Measurements from ENCODE around the gene DLEC1.

DLEC1 gene

DNA sequence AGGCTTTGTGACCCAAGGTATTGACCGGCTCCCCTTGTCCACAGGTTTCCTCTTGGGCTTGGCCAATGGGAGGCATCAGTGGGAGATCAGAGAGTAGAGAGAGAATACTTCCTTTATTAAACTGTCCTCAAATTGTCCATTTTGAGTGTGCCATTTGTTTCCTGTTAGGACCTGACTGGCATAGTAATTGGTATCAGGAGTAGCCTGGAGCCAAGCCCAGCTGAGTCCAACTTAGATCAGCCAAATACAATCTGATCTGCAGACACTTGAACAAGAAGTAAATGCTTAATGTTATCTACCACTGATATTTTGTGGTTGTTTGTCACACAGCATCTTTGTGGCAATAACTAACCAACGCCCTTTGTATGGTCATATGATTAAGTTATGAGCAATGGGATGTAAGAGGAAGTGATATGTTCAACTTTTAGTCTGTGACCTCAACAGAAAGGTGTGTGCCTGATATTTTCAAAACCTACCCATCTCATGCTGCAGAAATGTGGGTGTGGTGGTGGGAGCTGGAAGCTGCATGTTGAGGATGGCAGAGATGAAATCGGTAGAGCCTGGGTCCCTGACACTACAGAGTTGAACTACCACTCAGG is 112.8 kb downstream of the DLEC1 start:
- Histone ChIP-seq H3K9me3 (ENCODE audit: insufficient read depth, low read length, severe bottlenecking) (no peaks in the 10 kb centered on the region), H3K27me3 (ENCODE audit: insufficient read depth, low read length, poor library complexity) (no peaks in the 10 kb centered on the region), H3K27ac (ENCODE audit: low read length) (no peak overlapping the region), H3K4me1 (ENCODE audit: insufficient read depth, low read length) (no peaks in the 10 kb centered on the region), H2AFZ (ENCODE audit: low read depth, low read length) (no peak overlapping the region), H3K9ac (ENCODE audit: low read depth, low read length) (no peak overlapping the region), H3K4me2 (ENCODE audit: insufficient read depth, low read length) (no peak overlapping the region), H3K79me2 (ENCODE audit: insufficient read depth, low read length) (no peaks in the 10 kb centered on the region), H3K36me3 (ENCODE audit: insufficient read depth, low read length) (no peaks in the 10 kb centered on the region), H3K4me3 (ENCODE audit: low read depth in 1 of 2, low read length in 2 of 2) (no peak overlapping the region), H4K20me1 (ENCODE audit: insufficient read depth, low read length) (no peaks in the 10 kb centered on the region)
- no peak for ATAC-seq (ENCODE audit: insufficient read depth, low read depth)
- TF ChIP-seq EZH2 (IDR thresholded peaks at IDR 0.05; ENCODE audit: borderline replicate concordance, low read depth, low read length, severe bottlenecking) (no peak), CTCF (IDR thresholded peaks at IDR 0.05; ENCODE audit: borderline replicate concordance, extremely low read depth, low read length, poor library complexity, severe bottlenecking) (no peak)
- no peak for DNase-seq

DNA sequence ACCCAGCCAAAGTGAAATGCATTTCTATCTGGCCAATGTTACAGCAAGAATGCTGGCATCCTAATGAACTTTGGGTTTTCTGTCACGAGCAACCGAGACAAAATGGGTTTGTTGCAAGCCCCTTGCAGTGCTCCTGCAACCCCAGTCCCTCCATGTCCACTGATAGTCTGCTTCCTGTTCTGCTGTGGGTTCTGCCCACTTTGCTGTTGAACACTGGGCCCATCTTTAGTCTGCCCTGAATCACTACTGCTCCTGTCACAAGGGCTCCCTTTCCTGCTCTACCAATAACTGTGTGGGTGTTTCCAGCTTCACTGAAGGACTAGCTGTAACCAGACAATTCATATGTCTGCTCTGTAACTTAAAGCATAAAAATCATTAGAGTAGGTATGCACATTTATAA is 113.6 kb downstream of the DLEC1 start:
- no peaks in the 10 kb centered on the region for H3K79me2 ChIP-seq (ENCODE audit: insufficient read depth, low read length)
- H3K4me2 ChIP-seq (ENCODE audit: insufficient read depth, low read length) = no peak overlapping the region
- H3K9ac ChIP-seq (ENCODE audit: low read depth, low read length) = no peak overlapping the region
- no peaks in the 10 kb centered on the region for H3K36me3 ChIP-seq (ENCODE audit: insufficient read depth, low read length)
- H3K9me3 ChIP-seq (ENCODE audit: insufficient read depth, low read length, severe bottlenecking) = no peaks in the 10 kb centered on the region
- H3K4me3 ChIP-seq (ENCODE audit: low read depth in 1 of 2, low read length in 2 of 2) = no peak overlapping the region
- no peak overlapping the region for H3K27ac ChIP-seq (ENCODE audit: low read length)
- no peaks in the 10 kb centered on the region for H3K4me1 ChIP-seq (ENCODE audit: insufficient read depth, low read length)
- ATAC-seq (ENCODE audit: insufficient read depth, low read depth) (no peak), DNase-seq (no peak)
- TF ChIP-seq CTCF (IDR thresholded peaks at IDR 0.05; ENCODE audit: borderline replicate concordance, extremely low read depth, low read length, poor library complexity, severe bottlenecking) (no peak), EZH2 (IDR thresholded peaks at IDR 0.05; ENCODE audit: borderline replicate concordance, low read depth, low read length, severe bottlenecking) (no peak)
- no peak overlapping the region for H2AFZ ChIP-seq (ENCODE audit: low read depth, low read length)
- no peaks in the 10 kb centered on the region for H3K27me3 ChIP-seq (ENCODE audit: insufficient read depth, low read length, poor library complexity)
- H4K20me1 ChIP-seq (ENCODE audit: insufficient read depth, low read length) = no peaks in the 10 kb centered on the region

GRCh38 chr3:38153221-38153620 is 114.2 kb downstream of the DLEC1 start:
- no peak overlapping the region for H3K4me2 ChIP-seq (ENCODE audit: insufficient read depth, low read length)
- H3K36me3 ChIP-seq (ENCODE audit: insufficient read depth, low read length) = no peaks in the 10 kb centered on the region
- H3K4me1 ChIP-seq (ENCODE audit: insufficient read depth, low read length) = no peaks in the 10 kb centered on the region
- no peak for DNase-seq
- H3K9ac ChIP-seq (ENCODE audit: low read depth, low read length) = no peak overlapping the region
- H3K27me3 ChIP-seq (ENCODE audit: insufficient read depth, low read length, poor library complexity) = no peaks in the 10 kb centered on the region
- H3K4me3 ChIP-seq (ENCODE audit: low read depth in 1 of 2, low read length in 2 of 2) = no peak overlapping the region
- H3K79me2 ChIP-seq (ENCODE audit: insufficient read depth, low read length) = no peaks in the 10 kb centered on the region
- H2AFZ ChIP-seq (ENCODE audit: low read depth, low read length) = no peak overlapping the region
- no peak for ATAC-seq (ENCODE audit: insufficient read depth, low read depth)
- no peaks in the 10 kb centered on the region for H4K20me1 ChIP-seq (ENCODE audit: insufficient read depth, low read length)
- no peak for TF ChIP-seq EZH2 (IDR thresholded peaks at IDR 0.05; ENCODE audit: borderline replicate concordance, low read depth, low read length, severe bottlenecking)
- no peak for TF ChIP-seq CTCF (IDR thresholded peaks at IDR 0.05; ENCODE audit: borderline replicate concordance, extremely low read depth, low read length, poor library complexity, severe bottlenecking)
- H3K9me3 ChIP-seq (ENCODE audit: insufficient read depth, low read length, severe bottlenecking) = no peaks in the 10 kb centered on the region
- H3K27ac ChIP-seq (ENCODE audit: low read length) = no peak overlapping the region
